Bronchial epithelial cell (primary cell): ENCODE measurements around the gene RBM26. TPM values are rescaled to one million over a fixed set of nuclear protein-coding genes. Genes with fewer than 3 reads are reported as not detected.

ENCODE experiments used
- DNase-seq: peaks from one replicate; pipeline ENCODE4 v3.0.0-alpha.2; 2010; ENCODE audit warnings: low read depth
- FAIRE-seq: peaks from 2 replicates; lab custom pipeline; 2011; peaks lifted over from hg19 to GRCh38; lab: Jason Lieb, UNC
- H3K27me3 ChIP-seq: 2 replicates; pipeline ENCODE4 v1.5.1; 2011; ENCODE audit warnings: low read length; ENCODE audit not compliant: control insufficient read depth, insufficient read depth
- H3K36me3 ChIP-seq: 2 replicates; pipeline ENCODE4 v1.5.1; 2011; ENCODE audit warnings: low read length; ENCODE audit not compliant: control insufficient read depth, insufficient read depth
- H3K4me3 ChIP-seq: 2 replicates; pipeline ENCODE4 v1.5.1; 2011; ENCODE audit warnings: mild to moderate bottlenecking, low read depth, low read length, control low read depth
- total RNA-seq: library from RNA; depleted of rRNA; stranded (reverse); fragments of >200 nt; gene quantifications from 2 replicates; pipeline ENCODE4 v1.2.1, GENCODE V29; 2014
- TF ChIP-seq, protein P1 (sequence below): IDR thresholded peaks from 2 replicates; pipeline ENCODE4 v1.5.1; 2011; ENCODE audit warnings: mild to moderate bottlenecking, moderate library complexity, low read length, control low read depth, inconsistent platforms; ENCODE audit not compliant: insufficient read depth, severe bottlenecking

RBM26 gene
- total RNA-seq, 1 donor from 2014 or later: 13.7 TPM

DNA sequence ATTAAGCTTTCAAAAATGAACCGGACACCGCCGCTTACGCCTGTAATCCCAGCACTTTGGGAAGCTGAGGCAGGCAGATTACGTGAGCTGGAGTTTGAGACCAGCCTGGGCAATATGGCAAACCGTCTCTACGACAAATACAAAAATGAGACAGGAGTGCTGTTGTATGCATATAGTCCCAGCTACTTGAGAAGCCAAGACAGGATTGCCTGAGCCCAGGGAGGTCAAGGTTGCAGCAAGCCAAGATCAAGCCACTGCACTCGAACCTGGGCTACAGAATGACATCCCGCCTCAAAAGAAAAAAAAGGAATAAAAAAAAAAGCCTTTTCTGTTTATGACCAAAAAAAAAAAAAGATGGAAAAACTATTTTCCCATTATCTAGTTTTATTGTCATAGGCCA is 96.4 kb downstream of the RBM26 start:
- Histone ChIP-seq H3K4me3 (no peak overlapping the region), H3K27me3 (no peaks in the 10 kb centered on the region), H3K36me3 (no peaks in the 10 kb centered on the region)
- FAIRE-seq (no peak), DNase-seq (no peak)
- TF ChIP-seq, protein P1, sequence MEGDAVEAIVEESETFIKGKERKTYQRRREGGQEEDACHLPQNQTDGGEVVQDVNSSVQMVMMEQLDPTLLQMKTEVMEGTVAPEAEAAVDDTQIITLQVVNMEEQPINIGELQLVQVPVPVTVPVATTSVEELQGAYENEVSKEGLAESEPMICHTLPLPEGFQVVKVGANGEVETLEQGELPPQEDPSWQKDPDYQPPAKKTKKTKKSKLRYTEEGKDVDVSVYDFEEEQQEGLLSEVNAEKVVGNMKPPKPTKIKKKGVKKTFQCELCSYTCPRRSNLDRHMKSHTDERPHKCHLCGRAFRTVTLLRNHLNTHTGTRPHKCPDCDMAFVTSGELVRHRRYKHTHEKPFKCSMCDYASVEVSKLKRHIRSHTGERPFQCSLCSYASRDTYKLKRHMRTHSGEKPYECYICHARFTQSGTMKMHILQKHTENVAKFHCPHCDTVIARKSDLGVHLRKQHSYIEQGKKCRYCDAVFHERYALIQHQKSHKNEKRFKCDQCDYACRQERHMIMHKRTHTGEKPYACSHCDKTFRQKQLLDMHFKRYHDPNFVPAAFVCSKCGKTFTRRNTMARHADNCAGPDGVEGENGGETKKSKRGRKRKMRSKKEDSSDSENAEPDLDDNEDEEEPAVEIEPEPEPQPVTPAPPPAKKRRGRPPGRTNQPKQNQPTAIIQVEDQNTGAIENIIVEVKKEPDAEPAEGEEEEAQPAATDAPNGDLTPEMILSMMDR: no peak

DNA sequence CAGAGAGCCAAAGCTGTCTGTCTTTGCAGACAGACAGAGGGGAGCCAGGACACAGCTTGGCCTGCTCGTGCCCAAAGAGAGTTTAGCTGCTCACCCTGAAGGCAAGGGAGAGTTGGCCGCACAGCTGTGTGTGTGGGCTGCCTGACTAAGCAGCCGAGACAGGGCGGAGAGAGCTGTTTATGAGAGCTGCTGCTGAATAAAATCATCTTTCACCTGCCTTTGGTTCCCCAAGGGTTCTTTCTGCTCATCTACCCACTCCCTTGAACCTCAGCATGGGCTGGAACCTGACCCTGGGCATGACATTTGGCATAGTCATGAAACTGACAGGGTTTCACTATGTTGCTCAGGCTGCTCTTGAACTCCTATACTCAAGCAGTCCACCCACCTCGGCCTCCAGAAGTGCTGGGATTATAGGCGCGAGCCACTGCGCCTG is 98.2 kb downstream of the RBM26 start:
- DNase-seq: peak; percentile 16
- no peaks in the 10 kb centered on the region for H3K27me3 ChIP-seq
- no peak overlapping the region for H3K4me3 ChIP-seq
- no peak for FAIRE-seq
- no peaks in the 10 kb centered on the region for H3K36me3 ChIP-seq
- TF ChIP-seq, protein P1: no peak

GRCh38 chr13:79307433-79307861 is 98.6 kb downstream of the RBM26 start:
- FAIRE-seq: no peak

GRCh38 chr13:79306650-79307049 is 99.4 kb downstream of the RBM26 start:
- Histone ChIP-seq H3K4me3 (no peak overlapping the region), H3K27me3 (no peaks in the 10 kb centered on the region), H3K36me3 (no peaks in the 10 kb centered on the region)
- DNase-seq (no peak), FAIRE-seq (no peak)
- TF ChIP-seq, protein P1: no peak

More at GRCh38 chr13:79307433-79307861, 98.6 kb downstream of the RBM26 start:
- TF ChIP-seq, protein P1: no peak
- H3K27me3 ChIP-seq: no peaks in the 10 kb centered on the region
- H3K36me3 ChIP-seq: no peaks in the 10 kb centered on the region
- no peak overlapping the region for H3K4me3 ChIP-seq
- DNase-seq: no peak

GRCh38 chr13:79297128-79297527 is 108.9 kb downstream of the RBM26 start:
- TF ChIP-seq, protein P1: no peak
- H3K27me3 ChIP-seq: no peaks in the 10 kb centered on the region
- H3K4me3 ChIP-seq: no peak overlapping the region
- H3K36me3 ChIP-seq: no peaks in the 10 kb centered on the region
- DNase-seq (no peak), FAIRE-seq (no peak)
